Activated T-helper 2 cell treated with anti-CD3 and anti-CD28 coated beads, Interferon-gamma antibody, Interleukin-2, Interleukin-4, amounts not matched to agents 10 μg/mL and 5 μg/mL and 100 μg/mL, durations not matched to agents 14 hours and 24 hours and 36 hours (primary cell): ENCODE data around the gene PDXK. TPM values are rescaled to one million over a fixed set of nuclear protein-coding genes. Genes with fewer than 3 reads are reported as not detected.

Source experiments
- DNase-seq: peaks from one replicate; pipeline ENCODE4 v3.0.0; 2021; ENCODE audit warnings: low spot score
- H3K27ac Mint-ChIP-seq: one replicate; pipeline ENCODE4 v1.8.0; 2021; ENCODE audit warnings: mixed read lengths
- H3K27me3 Mint-ChIP-seq: one replicate; pipeline ENCODE4 v1.8.0; 2021; ENCODE audit warnings: low read depth, mixed read lengths
- H3K36me3 Mint-ChIP-seq: one replicate; pipeline ENCODE4 v1.8.0; 2021; ENCODE audit warnings: low read depth, mixed read lengths
- H3K4me1 Mint-ChIP-seq: one replicate; pipeline ENCODE4 v1.8.0; 2021; ENCODE audit warnings: low read depth, mixed read lengths
- H3K4me3 Mint-ChIP-seq: one replicate; pipeline ENCODE4 v1.8.0; 2021; ENCODE audit warnings: low read depth, mild to moderate bottlenecking, moderate library complexity, mixed read lengths
- H3K9me3 Mint-ChIP-seq: one replicate; pipeline ENCODE4 v1.8.0; 2021; ENCODE audit warnings: mixed read lengths
- intact Hi-C: fragments of 100-400 bp; cut with micrococcal nuclease; formaldehyde crosslinking; loops from one replicate; pipeline ENCODE4 v1.15.1; 2023
- total RNA-seq: library from RNA; stranded (reverse); gene quantifications from 2 replicates; pipeline ENCODE4 v1.2.3, GENCODE V29; 2022

PDXK gene
- total RNA-seq, 1 donor from 2014 or later: 124 TPM

- intact Hi-C loops: no loop called here
- H3K4me3 Mint-ChIP-seq: no peak overlapping the region
- H3K27ac Mint-ChIP-seq: no peak overlapping the region
- no peaks in the 10 kb centered on the region for H3K9me3 Mint-ChIP-seq
- peaks cover 12% of the 10 kb centered on the region for H3K4me1 Mint-ChIP-seq
- H3K27me3 Mint-ChIP-seq: no peaks in the 10 kb centered on the region
- DNase-seq: no peak
- peaks cover 24% of the 10 kb centered on the region for H3K36me3 Mint-ChIP-seq
Observed at GRCh38 chr21:43768868-43769167, 49.9 kb downstream of the PDXK start.

- no peaks in the 10 kb centered on the region for H3K27me3 Mint-ChIP-seq
- intact Hi-C loops: no loop called here
- peaks cover 29% of the 10 kb centered on the region for H3K36me3 Mint-ChIP-seq
- no peak for DNase-seq
- peaks cover 12% of the 10 kb centered on the region for H3K4me1 Mint-ChIP-seq
- H3K9me3 Mint-ChIP-seq: no peaks in the 10 kb centered on the region
- no peak overlapping the region for H3K27ac Mint-ChIP-seq
- H3K4me3 Mint-ChIP-seq: no peak overlapping the region
Observed at GRCh38 chr21:43769325-43769958, 50.5 kb downstream of the PDXK start.

- DNase-seq: no peak
- Mint-ChIP-seq H3K4me3 (no peak overlapping the region), H3K9me3 (no peaks in the 10 kb centered on the region), H3K4me1 (peaks cover 17% of the 10 kb centered on the region), H3K27me3 (no peaks in the 10 kb centered on the region), H3K27ac (no peak overlapping the region), H3K36me3 (peaks cover 32% of the 10 kb centered on the region)
- intact Hi-C loops: no loop called here
Observed at GRCh38 chr21:43770066-43770655, 51.2 kb downstream of the PDXK start.

GRCh38 chr21:43771199-43771675 lies 52.3 kb downstream of the PDXK start:
- intact Hi-C loops: no loop called here
- Mint-ChIP-seq H3K27me3 (no peaks in the 10 kb centered on the region), H3K4me3 (no peak overlapping the region), H3K27ac (no peak overlapping the region), H3K9me3 (no peaks in the 10 kb centered on the region), H3K4me1 (peaks cover 23% of the 10 kb centered on the region), H3K36me3 (peaks cover 38% of the 10 kb centered on the region)
- DNase-seq: no peak

GRCh38 chr21:43771698-43772424 lies 52.9 kb downstream of the PDXK start:
- Mint-ChIP-seq H3K36me3 (peaks cover 38% of the 10 kb centered on the region), H3K4me1 (peaks cover 23% of the 10 kb centered on the region), H3K27me3 (no peaks in the 10 kb centered on the region), H3K4me3 (no peak overlapping the region), H3K27ac (no peak overlapping the region), H3K9me3 (no peaks in the 10 kb centered on the region)
- intact Hi-C loops: no loop called here
- no peak for DNase-seq

- H3K27me3 Mint-ChIP-seq: no peaks in the 10 kb centered on the region
- H3K9me3 Mint-ChIP-seq: no peaks in the 10 kb centered on the region
- no peak for DNase-seq
- H3K36me3 Mint-ChIP-seq: peaks cover 38% of the 10 kb centered on the region
- peaks cover 23% of the 10 kb centered on the region for H3K4me1 Mint-ChIP-seq
- no peak overlapping the region for H3K27ac Mint-ChIP-seq
- no peak overlapping the region for H3K4me3 Mint-ChIP-seq
- intact Hi-C loops: no loop called here
Observed at GRCh38 chr21:43772425-43772821, 53.5 kb downstream of the PDXK start.

- Mint-ChIP-seq H3K4me1 (peaks cover 35% of the 10 kb centered on the region), H3K36me3 (peaks cover 38% of the 10 kb centered on the region), H3K9me3 (no peaks in the 10 kb centered on the region), H3K27me3 (no peaks in the 10 kb centered on the region), H3K4me3 (peak overlapping the region; percentile 96), H3K27ac (no peak overlapping the region)
- intact Hi-C loops: no loop called here
- DNase-seq: no peak
Observed at GRCh38 chr21:43774163-43774562, 55.2 kb downstream of the PDXK start.

GRCh38 chr21:43775190-43775589 lies 56.3 kb downstream of the PDXK start:
- peaks cover 40% of the 10 kb centered on the region for H3K4me1 Mint-ChIP-seq

GRCh38 chr21:43775795-43776430 lies 57.0 kb downstream of the PDXK start, which contains the start of gene CSTB:
TSS of gene CSTB (minus strand) at chr21:43776308. CDS start at chr21:43776269, 39 bp downstream.
- intact Hi-C loops: loop anchor here (1.0 kb wide), 1 partner anchor 57 kb away; the partner anchor contains the start of gene PDXK
- Mint-ChIP-seq H3K4me1 (peaks cover 46% of the 10 kb centered on the region), H3K36me3 (peaks cover 38% of the 10 kb centered on the region), H3K4me3 (peak within 1 kb of the TSS; percentile 96), H3K27me3 (no peaks in the 10 kb centered on the region), H3K9me3 (no peaks in the 10 kb centered on the region), H3K27ac (peak within 1 kb of the TSS; percentile 78)
- DNase-seq: peak; percentile 84

More at GRCh38 chr21:43775190-43775589, 56.3 kb downstream of the PDXK start:
- Mint-ChIP-seq H3K36me3 (peaks cover 38% of the 10 kb centered on the region), H3K27ac (peak overlapping the region; percentile 78), H3K4me3 (peak overlapping the region; percentile 96), H3K27me3 (no peaks in the 10 kb centered on the region), H3K9me3 (no peaks in the 10 kb centered on the region)
- DNase-seq: no peak
- intact Hi-C loops: no loop called here

GRCh38 chr21:43777953-43778352 lies 59.0 kb downstream of the PDXK start:
- peak overlapping the region; percentile 96 for H3K27ac Mint-ChIP-seq
- intact Hi-C loops: no loop called here
- no peaks in the 10 kb centered on the region for H3K27me3 Mint-ChIP-seq
- H3K36me3 Mint-ChIP-seq: peaks cover 22% of the 10 kb centered on the region
- H3K4me1 Mint-ChIP-seq: peaks cover 53% of the 10 kb centered on the region
- no peak for DNase-seq
- no peaks in the 10 kb centered on the region for H3K9me3 Mint-ChIP-seq
- peak overlapping the region; percentile 66 for H3K4me3 Mint-ChIP-seq

GRCh38 chr21:43778469-43779335 lies 59.8 kb downstream of the PDXK start:
- peaks cover 53% of the 10 kb centered on the region for H3K4me1 Mint-ChIP-seq

GRCh38 chr21:43779660-43780059 lies 60.7 kb downstream of the PDXK start:
- intact Hi-C loops: loop anchor here (5.0 kb wide), 1 partner anchor 117 kb away; no protein-coding TSS in a partner anchor
- H3K27ac Mint-ChIP-seq: peak overlapping the region; percentile 58
- H3K4me1 Mint-ChIP-seq: peaks cover 57% of the 10 kb centered on the region
- H3K27me3 Mint-ChIP-seq: no peaks in the 10 kb centered on the region
- no peak for DNase-seq
- H3K9me3 Mint-ChIP-seq: no peaks in the 10 kb centered on the region
- H3K4me3 Mint-ChIP-seq: no peak overlapping the region
- peaks cover 7% of the 10 kb centered on the region for H3K36me3 Mint-ChIP-seq

More at GRCh38 chr21:43778469-43779335, 59.8 kb downstream of the PDXK start:
- Mint-ChIP-seq H3K4me3 (peak overlapping the region; percentile 66), H3K36me3 (peaks cover 15% of the 10 kb centered on the region), H3K9me3 (no peaks in the 10 kb centered on the region), H3K27me3 (no peaks in the 10 kb centered on the region), H3K27ac (peak overlapping the region; percentile 96)
- DNase-seq: peak; percentile 26
- intact Hi-C loops: no loop called here
